SIG-M5 (cell line): ENCODE measurements around the gene PITX2.

Experiments used
- DNase-seq: peaks from one replicate; lab custom pipeline; 2025; lab: John Stamatoyannopoulos, UW

PITX2 gene

GRCh38 chr4:110636171-110636679, 13.3 kb upstream of the PITX2 start:
- no peak for DNase-seq

- DNase-seq = no peak
These were observed 12.4 kb upstream of the PITX2 start for GRCh38 chr4:110635163-110635865.

- DNase-seq = no peak
These were observed 11.7 kb upstream of the PITX2 start for GRCh38 chr4:110634350-110635162.

- no peak for DNase-seq
These were observed 10.8 kb upstream of the PITX2 start for GRCh38 chr4:110633358-110634341.

GRCh38 chr4:110632506-110633357, 9.9 kb upstream of the PITX2 start:
- DNase-seq = no peak

GRCh38 chr4:110631584-110632505, 9.0 kb upstream of the PITX2 start:
- DNase-seq = no peak

GRCh38 chr4:110630688-110631402, 8.0 kb upstream of the PITX2 start:
- DNase-seq = no peak

- DNase-seq = no peak
These were observed 7.2 kb upstream of the PITX2 start for GRCh38 chr4:110629780-110630687.

- DNase-seq = no peak
These were observed 6.4 kb upstream of the PITX2 start for GRCh38 chr4:110629214-110629754.

GRCh38 chr4:110628663-110629213, 5.9 kb upstream of the PITX2 start:
- no peak for DNase-seq

- no peak for DNase-seq
These were observed 5.2 kb upstream of the PITX2 start for GRCh38 chr4:110627977-110628662.

- no peak for DNase-seq
These were observed 3.8 kb upstream of the PITX2 start for GRCh38 chr4:110626532-110627153.

- no peak for DNase-seq
These were observed 2.8 kb upstream of the PITX2 start for GRCh38 chr4:110625576-110626257.

- DNase-seq = no peak
These were observed 2.1 kb upstream of the PITX2 start for GRCh38 chr4:110624904-110625494.

GRCh38 chr4:110624398-110624780, 1.5 kb upstream of the PITX2 start:
- no peak for DNase-seq
